IMR-90 (cell line): ENCODE measurements around the gene CD40LG. TPM values are rescaled to one million over a fixed set of nuclear protein-coding genes. Genes with fewer than 3 reads are reported as not detected.

ENCODE experiments used
- ATAC-seq: fragments of 200-7000 bp; cut with Tn5 transposase; 2 replicates; pipeline ENCODE4 v1.9.1; 2020; ENCODE audit warnings: low read depth, mild to moderate bottlenecking, moderate library complexity
- BruUV-seq: library from RNA; stranded (reverse); fragments of 400-500 nt; replicated peaks from 2 replicates; lab custom pipeline; 2021; lab: Mats Ljungman, UMichigan
- CTCF ChIA-PET: fragments of 300-600 bp; formaldehyde crosslinking; extraction: SDS; loops from one replicate; lab custom pipeline; 2021; ENCODE audit warnings: antibody characterized with exemption; lab: Yijun Ruan, JAX
- POLR2A ChIA-PET: fragments of 300-600 bp; sonication (Branson Sonifier 250); formaldehyde crosslinking; loops from one replicate; lab custom pipeline; 2022; ENCODE audit warnings: antibody characterized with exemption; ENCODE audit not compliant: unreplicated experiment; lab: Charles Lee
- DNase-seq: peaks from one replicate; pipeline ENCODE4 v3.0.0; 2013
- H2AFZ ChIP-seq: replicated peaks from 2 replicates; pipeline ENCODE3; 2013; ENCODE audit warnings: low read length, mild to moderate bottlenecking; ENCODE audit not compliant: poor library complexity
- H2AK5ac ChIP-seq: 2 replicates; pipeline ENCODE4 v1.6.1; 2013; ENCODE audit warnings: low read depth, low read length, inconsistent platforms
- H2AK9ac ChIP-seq: replicated peaks from 2 replicates; pipeline ENCODE3; 2013; ENCODE audit warnings: mild to moderate bottlenecking, low read depth, low read length, moderate library complexity; ENCODE audit not compliant: poor library complexity
- H2BK120ac ChIP-seq: 2 replicates; pipeline ENCODE4 v1.6.1; 2013; ENCODE audit warnings: low read depth, low read length, inconsistent platforms
- H2BK15ac ChIP-seq: 3 replicates; pipeline ENCODE4 v1.6.1; 2013; ENCODE audit warnings: low read depth, low read length, inconsistent platforms
- H2BK20ac ChIP-seq: 2 replicates; pipeline ENCODE4 v1.6.1; 2013; ENCODE audit warnings: low read depth, mild to moderate bottlenecking, inconsistent platforms, low read length, moderate library complexity
- H2BK5ac ChIP-seq: 2 replicates; pipeline ENCODE4 v1.6.1; 2013; ENCODE audit warnings: mild to moderate bottlenecking, low read depth, low read length, inconsistent platforms; ENCODE audit not compliant: poor library complexity, severe bottlenecking
- H3K14ac ChIP-seq: replicated peaks from 2 replicates; pipeline ENCODE4 v1.6.1; 2013; ENCODE audit warnings: low read depth, low read length, inconsistent platforms
- H3K18ac ChIP-seq: 2 replicates; pipeline ENCODE4 v1.6.1; 2013; ENCODE audit warnings: low read depth, low read length, control low read depth
- H3K23ac ChIP-seq: 2 replicates; pipeline ENCODE4 v1.6.1; 2013; ENCODE audit warnings: low read depth, low read length, inconsistent platforms
- H3K27ac ChIP-seq: 2 replicates; pipeline ENCODE4 v1.5.1; 2013; ENCODE audit warnings: mild to moderate bottlenecking, control low read depth, low read length; ENCODE audit not compliant: insufficient read depth
- H3K27me3 ChIP-seq: 2 replicates; pipeline ENCODE4 v1.6.1; 2013; ENCODE audit warnings: low read length; ENCODE audit not compliant: control insufficient read depth, insufficient read depth
- H3K36me3 ChIP-seq: 2 replicates; pipeline ENCODE4 v1.6.1; 2013; ENCODE audit warnings: low read length, mixed read lengths; ENCODE audit not compliant: control insufficient read depth, insufficient read depth
- H3K4ac ChIP-seq: 2 replicates; pipeline ENCODE4 v1.6.1; 2013; ENCODE audit warnings: low read depth, low read length, inconsistent platforms
- H3K4me1 ChIP-seq: 2 replicates; pipeline ENCODE4 v1.6.1; 2013; ENCODE audit warnings: low read length, mixed read lengths; ENCODE audit not compliant: control insufficient read depth, insufficient read depth
- H3K4me2 ChIP-seq: 2 replicates; pipeline ENCODE4 v1.6.1; 2013; ENCODE audit warnings: low read depth, mild to moderate bottlenecking, control low read depth, low read length, moderate library complexity
- H3K4me3 ChIP-seq: 2 replicates; pipeline ENCODE4 v1.5.1; 2013; ENCODE audit warnings: low read depth, mild to moderate bottlenecking, control low read depth, low read length, moderate library complexity; ENCODE audit not compliant: insufficient read depth
- H3K56ac ChIP-seq: 2 replicates; pipeline ENCODE4 v1.6.1; 2013; ENCODE audit warnings: low read length, inconsistent platforms; ENCODE audit not compliant: insufficient read depth; ENCODE audit errors: extremely low read depth
- H3K79me1 ChIP-seq, 2 experiments: 2 replicates each; pipeline ENCODE4 v1.6.1; 2013; ENCODE audit warnings: low read length in 2 of 2, inconsistent platforms in 1 of 2, low read depth in 1 of 2
- H3K9ac ChIP-seq: 2 replicates; pipeline ENCODE4 v1.6.1; 2013; ENCODE audit warnings: low read depth, low read length, control low read depth
- H3K9me1 ChIP-seq: 2 replicates; pipeline ENCODE4 v1.6.1; 2013; ENCODE audit warnings: low read length, inconsistent platforms; ENCODE audit not compliant: insufficient read depth
- H3K9me3 ChIP-seq: 2 replicates; pipeline ENCODE4 v1.6.1; 2013; ENCODE audit warnings: low read length; ENCODE audit not compliant: control insufficient read depth, insufficient read depth
- H4K20me1 ChIP-seq: 2 replicates; pipeline ENCODE4 v1.6.1; 2013; ENCODE audit warnings: low read length, inconsistent platforms; ENCODE audit not compliant: insufficient read depth
- H4K5ac ChIP-seq: 2 replicates; pipeline ENCODE4 v1.6.1; 2013; ENCODE audit warnings: mild to moderate bottlenecking, low read depth, low read length, control low read depth
- H4K8ac ChIP-seq, 2 experiments: 2 replicates each; pipeline ENCODE4 v1.6.1; 2013; ENCODE audit warnings: low read depth in 2 of 2, low read length in 2 of 2, control low read depth in 1 of 2, inconsistent platforms in 1 of 2
- H4K91ac ChIP-seq: 2 replicates; pipeline ENCODE4 v1.6.1; 2013; ENCODE audit warnings: low read depth, low read length, inconsistent platforms; ENCODE audit not compliant: insufficient read depth
- CHD1 ChIP-seq: IDR thresholded peaks from 2 replicates; pipeline ENCODE4 v1.6.1; 2012; ENCODE audit warnings: low read depth, low read length, improper control_type of control experiment
- FOS ChIP-seq: fragments of 150-350 bp; IDR thresholded peaks from 2 replicates; pipeline ENCODE4 v1.6.1; 2016; ENCODE audit warnings: low read depth, low read length
- MAFK ChIP-seq: IDR thresholded peaks from 2 replicates; pipeline ENCODE4 v1.6.1; 2012; ENCODE audit warnings: low read depth, low read length, improper control_type of control experiment
- MXI1 ChIP-seq: IDR thresholded peaks from 2 replicates; pipeline ENCODE4 v1.6.1; 2012; ENCODE audit warnings: low read depth, mild to moderate bottlenecking, low read length, moderate library complexity, borderline replicate concordance
- POLR2A ChIP-seq: IDR thresholded peaks from 2 replicates; pipeline ENCODE4 v1.6.1; 2012; ENCODE audit warnings: mild to moderate bottlenecking, low read depth, low read length
- RFX5 ChIP-seq: IDR thresholded peaks from 2 replicates; pipeline ENCODE4 v1.8.0; 2012; ENCODE audit warnings: low read depth, mild to moderate bottlenecking, low read length, moderate library complexity
- WGBS, 2 experiments: methylation state at CpG; one replicate each; pipeline versions ENCODE4 v1.1.5 to v1.1.7; 2013; ENCODE audit warnings: missing lambda C conversion rate in 2 of 2; ENCODE audit not compliant: insufficient read length in 1 of 2; ENCODE audit errors: extremely low coverage in 2 of 2; 5-methylcytosine and 5-hydroxymethylcytosine counted together
- dilution Hi-C: fragments of 300-500 bp; cut with HindIII; formaldehyde crosslinking; loops from one replicate; pipeline ENCODE4 v1.14.3; 2018; ENCODE audit warnings: low sequenced_read_pairs; ENCODE audit not compliant: unreplicated experiment
- in situ Hi-C: fragments of 300-500 bp; cut with MboI; formaldehyde crosslinking; loops from 3 replicates; pipeline ENCODE4 v1.14.3; 2019; ENCODE audit warnings: low sequenced_read_pairs, inconsistent platforms, mixed read lengths
- intact Hi-C: fragments of 100-400 bp; cut with micrococcal nuclease; formaldehyde crosslinking; loops from 2 replicates; pipeline ENCODE4 v1.10.0; 2022
- polyA plus RNA-seq, 3 experiments: library from polyadenylated mRNA; depleted of rRNA; stranded (reverse); fragments of >200 nt; gene quantifications; 2 replicates each; pipeline ENCODE4 v1.2.3, GENCODE V29; 2012; ENCODE audit warnings: low replicate concordance in 1 of 3
- total RNA-seq: library from RNA; depleted of rRNA; stranded (reverse); fragments of >200 nt; gene quantifications from 2 replicates; pipeline ENCODE4 v1.2.3, GENCODE V29; 2012
- TF ChIP-seq, protein P1 (sequence below): conservative IDR thresholded peaks from 2 replicates; pipeline ENCODE4 v1.5.1; 2012; ENCODE audit warnings: mild to moderate bottlenecking, low read depth, low read length, improper control_type of control experiment

The CD40LG gene
- total and polyA plus RNA-seq, 2 of the 4 experiments (the other 2 are of a cell fraction), result not detected

DNA sequence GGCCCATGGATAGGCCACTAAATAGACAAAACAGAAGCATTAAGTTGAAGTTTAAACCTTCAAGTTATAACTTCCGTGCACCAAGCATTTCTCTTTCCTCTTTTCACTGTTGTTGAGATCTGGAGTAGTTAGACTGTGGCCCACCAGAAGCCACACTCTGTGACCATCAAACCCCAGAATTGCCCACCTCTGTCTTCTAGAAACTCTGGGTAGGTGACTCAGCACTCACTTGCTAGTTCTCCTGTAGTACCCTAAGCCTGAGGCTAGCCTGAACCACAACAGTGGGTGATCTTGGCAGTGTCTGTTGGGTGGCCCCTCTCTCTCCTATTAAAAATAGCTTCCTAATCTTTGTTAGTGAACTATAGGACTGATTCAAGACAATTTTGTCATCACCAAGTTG is 24.6 kb upstream of the CD40LG start:
- Histone ChIP-seq H3K14ac (no peak overlapping the region), H2BK5ac (no peak overlapping the region), H3K9ac (no peak overlapping the region), H3K9me3 (no peaks in the 10 kb centered on the region), H3K4me2 (no peak overlapping the region), H3K79me1 (no peaks in the 10 kb centered on the region), H3K27ac (no peak overlapping the region), H3K56ac (no peak overlapping the region), H4K91ac (no peak overlapping the region), H3K27me3 (no peaks in the 10 kb centered on the region; the same call in 1 of the 2 replicates), H2AK5ac (no peak overlapping the region), H3K36me3 (no peaks in the 10 kb centered on the region), H4K20me1 (no peaks in the 10 kb centered on the region), H3K18ac (no peak overlapping the region), H2BK120ac (no peak overlapping the region), H3K23ac (no peak overlapping the region), H3K4me1 (no peaks in the 10 kb centered on the region), H2BK15ac (no peak overlapping the region), H2BK20ac (no peak overlapping the region), H3K4me3 (no peak overlapping the region), H2AK9ac (no peak overlapping the region), H3K9me1 (no peaks in the 10 kb centered on the region), H4K5ac (no peak overlapping the region), H4K8ac (no peak overlapping the region), H2AFZ (no peak overlapping the region), H3K4ac (no peak overlapping the region)
- intact Hi-C loops (no loop called here), in situ Hi-C loops (no loop called here), dilution Hi-C loops (no loop called here)
- ATAC-seq (no peak), DNase-seq (no peak)
- TF ChIP-seq, protein P1, sequence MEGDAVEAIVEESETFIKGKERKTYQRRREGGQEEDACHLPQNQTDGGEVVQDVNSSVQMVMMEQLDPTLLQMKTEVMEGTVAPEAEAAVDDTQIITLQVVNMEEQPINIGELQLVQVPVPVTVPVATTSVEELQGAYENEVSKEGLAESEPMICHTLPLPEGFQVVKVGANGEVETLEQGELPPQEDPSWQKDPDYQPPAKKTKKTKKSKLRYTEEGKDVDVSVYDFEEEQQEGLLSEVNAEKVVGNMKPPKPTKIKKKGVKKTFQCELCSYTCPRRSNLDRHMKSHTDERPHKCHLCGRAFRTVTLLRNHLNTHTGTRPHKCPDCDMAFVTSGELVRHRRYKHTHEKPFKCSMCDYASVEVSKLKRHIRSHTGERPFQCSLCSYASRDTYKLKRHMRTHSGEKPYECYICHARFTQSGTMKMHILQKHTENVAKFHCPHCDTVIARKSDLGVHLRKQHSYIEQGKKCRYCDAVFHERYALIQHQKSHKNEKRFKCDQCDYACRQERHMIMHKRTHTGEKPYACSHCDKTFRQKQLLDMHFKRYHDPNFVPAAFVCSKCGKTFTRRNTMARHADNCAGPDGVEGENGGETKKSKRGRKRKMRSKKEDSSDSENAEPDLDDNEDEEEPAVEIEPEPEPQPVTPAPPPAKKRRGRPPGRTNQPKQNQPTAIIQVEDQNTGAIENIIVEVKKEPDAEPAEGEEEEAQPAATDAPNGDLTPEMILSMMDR, result no peak
- no peak for TF ChIP-seq RFX5
- no peak for TF ChIP-seq POLR2A
- no peak for TF ChIP-seq MAFK
- no peak for TF ChIP-seq CHD1
- TF ChIP-seq MXI1, result no peak
- TF ChIP-seq FOS, result no peak
- WGBS, 2 experiments, result no CpG with 5 or more reads among the region's 1 CpG
- BruUV-seq, result no TSS peak
- ChIA-PET POLR2A (no interaction called here), CTCF (no interaction called here)
